IMR-90 (cell line): ENCODE data around the gene TBC1D4.

Source experiments
- BHLHE40 ChIP-seq: fragments of 150-350 bp; IDR thresholded peaks from 2 replicates; pipeline ENCODE4 v1.6.1; 2016; ENCODE audit warnings: mild to moderate bottlenecking, low read depth, low read length
- MAFK ChIP-seq: IDR thresholded peaks from 2 replicates; pipeline ENCODE4 v1.6.1; 2012; ENCODE audit warnings: low read depth, low read length, improper control_type of control experiment
- MAZ ChIP-seq: IDR thresholded peaks from 2 replicates; pipeline ENCODE4 v1.6.1; 2012; ENCODE audit warnings: low read depth, mild to moderate bottlenecking, low read length, improper control_type of control experiment, moderate library complexity, borderline replicate concordance
- POLR2A ChIP-seq: IDR thresholded peaks from 2 replicates; pipeline ENCODE4 v1.6.1; 2012; ENCODE audit warnings: mild to moderate bottlenecking, low read depth, low read length
- RCOR1 ChIP-seq: IDR thresholded peaks from 2 replicates; pipeline ENCODE4 v1.6.1; 2012; ENCODE audit warnings: mild to moderate bottlenecking, low read length, improper control_type of control experiment; ENCODE audit not compliant: insufficient replicate concordance
- TF ChIP-seq, protein P1 (sequence below): conservative IDR thresholded peaks from 2 replicates; pipeline ENCODE4 v1.5.1; 2012; ENCODE audit warnings: mild to moderate bottlenecking, low read depth, low read length, improper control_type of control experiment

GRCh38 chr13:75460644-75461043, 21.3 kb downstream of the TBC1D4 start:
- TF ChIP-seq POLR2A (no peak), MAZ (no peak), RCOR1 (no peak), BHLHE40 (no peak), MAFK (no peak)
- TF ChIP-seq, protein P1, sequence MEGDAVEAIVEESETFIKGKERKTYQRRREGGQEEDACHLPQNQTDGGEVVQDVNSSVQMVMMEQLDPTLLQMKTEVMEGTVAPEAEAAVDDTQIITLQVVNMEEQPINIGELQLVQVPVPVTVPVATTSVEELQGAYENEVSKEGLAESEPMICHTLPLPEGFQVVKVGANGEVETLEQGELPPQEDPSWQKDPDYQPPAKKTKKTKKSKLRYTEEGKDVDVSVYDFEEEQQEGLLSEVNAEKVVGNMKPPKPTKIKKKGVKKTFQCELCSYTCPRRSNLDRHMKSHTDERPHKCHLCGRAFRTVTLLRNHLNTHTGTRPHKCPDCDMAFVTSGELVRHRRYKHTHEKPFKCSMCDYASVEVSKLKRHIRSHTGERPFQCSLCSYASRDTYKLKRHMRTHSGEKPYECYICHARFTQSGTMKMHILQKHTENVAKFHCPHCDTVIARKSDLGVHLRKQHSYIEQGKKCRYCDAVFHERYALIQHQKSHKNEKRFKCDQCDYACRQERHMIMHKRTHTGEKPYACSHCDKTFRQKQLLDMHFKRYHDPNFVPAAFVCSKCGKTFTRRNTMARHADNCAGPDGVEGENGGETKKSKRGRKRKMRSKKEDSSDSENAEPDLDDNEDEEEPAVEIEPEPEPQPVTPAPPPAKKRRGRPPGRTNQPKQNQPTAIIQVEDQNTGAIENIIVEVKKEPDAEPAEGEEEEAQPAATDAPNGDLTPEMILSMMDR: no peak
